Naive thymus-derived CD4-positive, alpha-beta T cell (primary cell): ENCODE data around the gene RER1. TPM values are rescaled to one million over a fixed set of nuclear protein-coding genes. Genes with fewer than 3 reads are reported as not detected.

Source experiments
- ATAC-seq: fragments of 150-1000 bp; cut with Tn5 transposase; 2 replicates; pipeline ENCODE4 v1.10.0; 2021; ENCODE audit warnings: mild to moderate bottlenecking, moderate library complexity
- CTCF ChIA-PET: fragments of 350-600 bp; sonication (Branson Sonifier 250); formaldehyde crosslinking; loops from one replicate; lab custom pipeline; 2021; ENCODE audit warnings: antibody characterized with exemption; lab: Charles Lee
- POLR2A ChIA-PET: fragments of 350-600 bp; sonication (Branson Sonifier 250); formaldehyde crosslinking; loops from one replicate; lab custom pipeline; 2021; ENCODE audit warnings: antibody characterized with exemption, inconsistent platforms; lab: Charles Lee
- DNase-seq, 9 donors: peaks; one replicate each; pipeline versions ENCODE4 v3.0.0 to v3.0.0-alpha.2; 2020 to 2022; ENCODE audit warnings: mixed read lengths in 1 of 9
- H3K27ac ChIP-seq: one replicate; pipeline ENCODE4 v1.7.0; 2013; ENCODE audit warnings: mild to moderate bottlenecking, low read depth, low read length, moderate library complexity
- H3K27me3 ChIP-seq, 2 donors: one replicate each; pipeline ENCODE4 v1.7.0; 2013; ENCODE audit warnings: low read length in 2 of 2, mild to moderate bottlenecking in 2 of 2, moderate library complexity in 2 of 2; ENCODE audit not compliant: control insufficient read depth in 2 of 2, insufficient read depth in 2 of 2
- H3K36me3 ChIP-seq, 3 experiments: 1 replicate in 2 of 3; 2 replicates in 1 of 3; pipeline ENCODE4 v1.7.0; 2013; ENCODE audit warnings: low read length in 3 of 3, mild to moderate bottlenecking in 3 of 3, moderate library complexity in 1 of 3; ENCODE audit not compliant: insufficient read depth in 3 of 3, control insufficient read depth in 2 of 3
- H3K4me1 ChIP-seq, 2 donors: one replicate each; pipeline ENCODE4 v1.7.0; 2013; ENCODE audit warnings: low read length in 2 of 2, mild to moderate bottlenecking in 2 of 2, moderate library complexity in 1 of 2; ENCODE audit not compliant: control insufficient read depth in 2 of 2, insufficient read depth in 2 of 2
- H3K4me3 ChIP-seq: 2 replicates; pipeline ENCODE4 v1.7.0; 2013; ENCODE audit warnings: mild to moderate bottlenecking, low read length
- H3K9me3 ChIP-seq, 3 experiments: 1 replicate in 2 of 3; 2 replicates in 1 of 3; pipeline ENCODE4 v1.7.0; 2013; ENCODE audit warnings: low read length in 3 of 3; ENCODE audit not compliant: control insufficient read depth in 2 of 3
- H3K27ac Mint-ChIP-seq, 9 donors: one replicate each; pipeline ENCODE4 v1.8.0; 2020 to 2022; ENCODE audit warnings: mixed read lengths in 9 of 9, mild to moderate bottlenecking in 8 of 9, moderate library complexity in 5 of 9, inconsistent platforms in 2 of 9
- H3K27me3 Mint-ChIP-seq, 5 donors: one replicate each; pipeline ENCODE4 v1.8.0; 2021 to 2022; ENCODE audit warnings: mixed read lengths in 5 of 5, mild to moderate bottlenecking in 1 of 5
- H3K36me3 Mint-ChIP-seq, 5 donors: one replicate each; pipeline ENCODE4 v1.8.0; 2020 to 2022; ENCODE audit warnings: mixed read lengths in 5 of 5, mild to moderate bottlenecking in 3 of 5, inconsistent platforms in 1 of 5
- H3K4me1 Mint-ChIP-seq, 7 donors: one replicate each; pipeline ENCODE4 v1.8.0; 2020 to 2022; ENCODE audit warnings: mixed read lengths in 7 of 7, mild to moderate bottlenecking in 3 of 7, inconsistent platforms in 1 of 7
- H3K4me3 Mint-ChIP-seq, 10 donors: one replicate each; pipeline ENCODE4 v1.8.0; 2020 to 2022; ENCODE audit warnings: mild to moderate bottlenecking in 10 of 10, mixed read lengths in 10 of 10, moderate library complexity in 6 of 10, inconsistent platforms in 2 of 10
- H3K9me3 Mint-ChIP-seq, 11 donors: one replicate each; pipeline ENCODE4 v1.8.0; 2020 to 2022; ENCODE audit warnings: mixed read lengths in 11 of 11, mild to moderate bottlenecking in 4 of 11, inconsistent platforms in 1 of 11, moderate library complexity in 1 of 11
- intact Hi-C, 2 donors: fragments of 100-400 bp; cut with micrococcal nuclease; formaldehyde crosslinking; loops; one replicate each; pipeline ENCODE4 v1.15.1; 2023
- polyA plus RNA-seq, 2 donors: library from polyadenylated mRNA; unstranded; fragments of 300-500 nt; fragmentation: Illumina TruSeq; gene quantifications; one replicate each; pipeline ENCODE4 v1.2.3, GENCODE V29; 2021
- total RNA-seq, 6 experiments: library from RNA in 5 of 6; stranded (reverse) in 5 of 6; gene quantifications; 1 replicate in 5 of 6; 2 replicates in 1 of 6; pipeline ENCODE4 v1.2.3 and lab custom pipeline; 2021 to 2026

The RER1 gene
- total and polyA plus RNA-seq, 7 experiments from 2014 or later: 71.0 to 150 (median 116) TPM

GRCh38 chr1:2419416-2419815 lies 27.8 kb downstream of the RER1 start:
- Mint-ChIP-seq H3K36me3 (peaks cover 0 to 2% (median 0%) of the 10 kb centered on the region in 5 donors), H3K27me3 (no peaks in the 10 kb centered on the region), H3K9me3 (peaks cover 0 to 11% (median 0%) of the 10 kb centered on the region in 11 donors), H3K27ac (no peak overlapping the region), H3K4me1 (peaks cover 17 to 32% (median 29%) of the 10 kb centered on the region in 7 donors), H3K4me3 (peak overlapping the region in 1 of 10 donors; percentile 49)
- H3K27ac ChIP-seq: no peak overlapping the region
- no peaks in the 10 kb centered on the region for H3K36me3 ChIP-seq
- POLR2A ChIA-PET: interaction anchor here (1.4 kb wide), 1 partner anchor 113 kb away, joined by 3 read pairs; no protein-coding TSS in a partner anchor
- H3K4me1 ChIP-seq: peaks cover 20 to 29% of the 10 kb centered on the region in 2 donors
- ATAC-seq (no peak), DNase-seq (no peak)
- H3K4me3 ChIP-seq: no peak overlapping the region
- no peaks in the 10 kb centered on the region for H3K27me3 ChIP-seq
- CTCF ChIA-PET: no interaction called here
- no peaks in the 10 kb centered on the region for H3K9me3 ChIP-seq
- intact Hi-C loops: loop anchor here in 1 of 2 donors (10.0 kb wide), 1 partner anchor 615 kb away; no protein-coding TSS in a partner anchor

- H3K36me3 Mint-ChIP-seq: no peaks in the 10 kb centered on the region
- no peaks in the 10 kb centered on the region for H3K27me3 Mint-ChIP-seq
- Histone ChIP-seq H3K27ac (no peak overlapping the region), H3K4me1 (peaks cover 0 to under 1% of the 10 kb centered on the region in 2 donors), H3K9me3 (no peaks in the 10 kb centered on the region), H3K27me3 (no peaks in the 10 kb centered on the region), H3K4me3 (no peak overlapping the region), H3K36me3 (no peaks in the 10 kb centered on the region)
- CTCF ChIA-PET: no interaction called here
- H3K27ac Mint-ChIP-seq: no peak overlapping the region
- POLR2A ChIA-PET: no interaction called here
- peaks cover 0 to 11% (median 0%) of the 10 kb centered on the region in 11 donors for H3K9me3 Mint-ChIP-seq
- H3K4me3 Mint-ChIP-seq: no peak overlapping the region
- ATAC-seq (no peak), DNase-seq (no peak)
- H3K4me1 Mint-ChIP-seq: peaks cover 0 to 11% (median 3%) of the 10 kb centered on the region in 7 donors
- intact Hi-C loops: no loop called here
These were observed 30.9 kb downstream of the RER1 start for GRCh38 chr1:2422523-2422922.

- H3K4me1 Mint-ChIP-seq: peaks cover 0 to 3% (median 0%) of the 10 kb centered on the region in 7 donors
These were observed 34.3 kb downstream of the RER1 start for GRCh38 chr1:2425892-2426291.

GRCh38 chr1:2426540-2426939 lies 34.9 kb downstream of the RER1 start:
- H3K4me1 Mint-ChIP-seq: peaks cover 0 to 3% (median 0%) of the 10 kb centered on the region in 7 donors
- no peaks in the 10 kb centered on the region for H3K27me3 ChIP-seq
- H3K4me3 Mint-ChIP-seq: no peak overlapping the region
- no peak overlapping the region for H3K27ac Mint-ChIP-seq
- peaks cover 0 to 3% (median 0%) of the 10 kb centered on the region in 5 donors for H3K36me3 Mint-ChIP-seq
- DNase-seq (no peak), ATAC-seq (no peak)
- H3K36me3 ChIP-seq: no peaks in the 10 kb centered on the region
- H3K9me3 Mint-ChIP-seq: peaks cover 0 to 11% (median 0%) of the 10 kb centered on the region in 11 donors
- CTCF ChIA-PET: no interaction called here
- no peak overlapping the region for H3K27ac ChIP-seq
- no peaks in the 10 kb centered on the region for H3K27me3 Mint-ChIP-seq
- intact Hi-C loops: no loop called here
- H3K4me1 ChIP-seq: no peaks in the 10 kb centered on the region
- H3K4me3 ChIP-seq: no peak overlapping the region
- POLR2A ChIA-PET: no interaction called here
- peaks cover 0 to 6% (median 0%) of the 10 kb centered on the region in 3 experiments for H3K9me3 ChIP-seq

More at GRCh38 chr1:2425892-2426291, 34.3 kb downstream of the RER1 start:
- POLR2A ChIA-PET: no interaction called here
- H3K9me3 ChIP-seq: peaks cover 0 to 6% (median 0%) of the 10 kb centered on the region in 3 experiments
- Mint-ChIP-seq H3K4me3 (no peak overlapping the region), H3K27ac (no peak overlapping the region), H3K36me3 (no peaks in the 10 kb centered on the region), H3K27me3 (no peaks in the 10 kb centered on the region), H3K9me3 (peaks cover 0 to 11% (median 0%) of the 10 kb centered on the region in 11 donors)
- ATAC-seq: no peak
- no peak overlapping the region for H3K27ac ChIP-seq
- no peaks in the 10 kb centered on the region for H3K27me3 ChIP-seq
- H3K4me1 ChIP-seq: no peaks in the 10 kb centered on the region
- H3K4me3 ChIP-seq: no peak overlapping the region
- intact Hi-C loops: no loop called here
- CTCF ChIA-PET: no interaction called here
- H3K36me3 ChIP-seq: no peaks in the 10 kb centered on the region
- DNase-seq: no peak

GRCh38 chr1:2427051-2427450 lies 35.4 kb downstream of the RER1 start:
- DNase-seq: no peak
- no peaks in the 10 kb centered on the region for H3K4me1 ChIP-seq
- H3K4me1 Mint-ChIP-seq: peaks cover 0 to 3% (median 0%) of the 10 kb centered on the region in 7 donors
- H3K27ac Mint-ChIP-seq: no peak overlapping the region
- no peak overlapping the region for H3K4me3 Mint-ChIP-seq
- no peak for ATAC-seq
- CTCF ChIA-PET: no interaction called here
- intact Hi-C loops: no loop called here
- H3K9me3 Mint-ChIP-seq: peaks cover 0 to 11% (median 0%) of the 10 kb centered on the region in 11 donors
- no peaks in the 10 kb centered on the region for H3K27me3 Mint-ChIP-seq
- H3K4me3 ChIP-seq: no peak overlapping the region
- H3K36me3 ChIP-seq: no peaks in the 10 kb centered on the region
- H3K36me3 Mint-ChIP-seq: peaks cover 0 to 3% (median 0%) of the 10 kb centered on the region in 5 donors
- no peak overlapping the region for H3K27ac ChIP-seq
- POLR2A ChIA-PET: no interaction called here
- no peaks in the 10 kb centered on the region for H3K27me3 ChIP-seq
- peaks cover 0 to 6% (median 0%) of the 10 kb centered on the region in 3 experiments for H3K9me3 ChIP-seq

GRCh38 chr1:2427976-2428375 lies 36.3 kb downstream of the RER1 start:
- ATAC-seq: no peak
- CTCF ChIA-PET: no interaction called here
- Mint-ChIP-seq H3K4me1 (peaks cover 0 to 3% (median 0%) of the 10 kb centered on the region in 7 donors), H3K4me3 (no peak overlapping the region), H3K9me3 (peaks cover 0 to 8% (median 0%) of the 10 kb centered on the region in 11 donors), H3K27me3 (no peaks in the 10 kb centered on the region), H3K36me3 (peaks cover 0 to 3% (median 0%) of the 10 kb centered on the region in 5 donors), H3K27ac (no peak overlapping the region)
- no peak overlapping the region for H3K27ac ChIP-seq
- intact Hi-C loops: no loop called here
- no peaks in the 10 kb centered on the region for H3K36me3 ChIP-seq
- H3K27me3 ChIP-seq: no peaks in the 10 kb centered on the region
- DNase-seq: no peak
- H3K4me1 ChIP-seq: no peaks in the 10 kb centered on the region
- POLR2A ChIA-PET: no interaction called here
- no peak overlapping the region for H3K4me3 ChIP-seq
- H3K9me3 ChIP-seq: peaks cover 0 to 6% (median 0%) of the 10 kb centered on the region in 3 experiments

- DNase-seq (no peak), ATAC-seq (no peak)
- H3K36me3 ChIP-seq: no peaks in the 10 kb centered on the region
- Mint-ChIP-seq H3K4me1 (peaks cover 0 to 3% (median 0%) of the 10 kb centered on the region in 7 donors), H3K9me3 (peaks cover 0 to 6% (median 0%) of the 10 kb centered on the region in 11 donors), H3K36me3 (peaks cover 0 to 3% (median 0%) of the 10 kb centered on the region in 5 donors), H3K27me3 (no peaks in the 10 kb centered on the region), H3K4me3 (no peak overlapping the region), H3K27ac (no peak overlapping the region)
- H3K4me1 ChIP-seq: no peaks in the 10 kb centered on the region
- no peak overlapping the region for H3K4me3 ChIP-seq
- intact Hi-C loops: no loop called here
- CTCF ChIA-PET: no interaction called here
- no peak overlapping the region for H3K27ac ChIP-seq
- H3K27me3 ChIP-seq: no peaks in the 10 kb centered on the region
- POLR2A ChIA-PET: interaction anchor here (0.7 kb wide), 1 partner anchor 119 kb away, joined by 5 read pairs; no protein-coding TSS in a partner anchor
- peaks cover 0 to 6% (median 0%) of the 10 kb centered on the region in 3 experiments for H3K9me3 ChIP-seq
These were observed 36.8 kb downstream of the RER1 start for GRCh38 chr1:2428490-2428889.
